Tibial nerve (tissue), 4 donors: ENCODE data around the gene ZFAND4. TPM values are rescaled to one million over a fixed set of nuclear protein-coding genes. Genes with fewer than 3 reads are reported as not detected.
"Not testable (repeated sequence)": the region's sequence is repeated elsewhere in the genome, so short reads cannot be mapped to it uniquely, and the experiment has no call there.

Source experiments
- DNase-seq, 2 donors: peaks; one replicate each; pipeline ENCODE4 v3.0.0-alpha.2; 2019; ENCODE audit warnings: low spot score in 2 of 2
- H3K27ac ChIP-seq, 4 donors: fragments of 200-600 bp; sonication (generic) in 3 of 4; one replicate each; pipeline ENCODE4 v1.5.1; 2017 to 2019; ENCODE audit warnings: mild to moderate bottlenecking in 1 of 4
- H3K27me3 ChIP-seq, 2 donors: fragments of 200-600 bp; sonication (generic) in 1 of 2; one replicate each; pipeline versions ENCODE4 v1.5.1 to v1.6.0; 2017 to 2019
- H3K36me3 ChIP-seq, 3 donors: fragments of 200-600 bp; sonication (generic); one replicate each; pipeline ENCODE4 v1.5.1; 2018 to 2019
- H3K4me1 ChIP-seq, 4 donors: fragments of 200-600 bp; sonication (generic) in 3 of 4; one replicate each; pipeline ENCODE4 v1.5.1; 2017 to 2019
- H3K4me3 ChIP-seq, 4 donors: fragments of 200-600 bp; sonication (generic) in 3 of 4; one replicate each; pipeline ENCODE4 v1.5.1; 2017 to 2019; ENCODE audit warnings: mild to moderate bottlenecking in 1 of 4, moderate library complexity in 1 of 4
- H3K9me3 ChIP-seq, 4 donors: fragments of 200-600 bp; sonication (generic) in 3 of 4; one replicate each; pipeline ENCODE4 v1.5.1; 2017 to 2019
- EP300 ChIP-seq, 2 donors: sonication (generic); formaldehyde crosslinking; IDR thresholded peaks; one replicate each; pipeline ENCODE4 v1.6.1; 2017; ENCODE audit warnings: antibody characterized with exemption in 2 of 2, mild to moderate bottlenecking in 1 of 2
- POLR2A ChIP-seq, 2 donors: fragments of 450-650 bp; IDR thresholded peaks; one replicate each; pipeline ENCODE4 v1.6.1; 2017; ENCODE audit warnings: antibody characterized with exemption in 2 of 2, mild to moderate bottlenecking in 2 of 2, moderate library complexity in 2 of 2
- whole genome bisulfite sequencing, 2 donors: methylation state at CpG; one replicate each; pipeline ENCODE4 v1.1.5; 2018; 5-methylcytosine and 5-hydroxymethylcytosine counted together
- total RNA-seq, 4 donors: library from RNA; depleted of rRNA; stranded (reverse); fragments of >200 nt; gene quantifications; one replicate each; pipeline ENCODE4 v1.1.0, GENCODE V29; 2016
- TF ChIP-seq, protein P1 (sequence below), 5 experiments: fragments of 200-600 bp in 3 of 5; fragments of 450-650 bp in 2 of 5; sonication (generic) in 3 of 5; IDR thresholded peaks; one replicate each; pipeline ENCODE4 v1.5.1; 2016 to 2019; ENCODE audit warnings: antibody characterized with exemption in 5 of 5, mild to moderate bottlenecking in 3 of 5, moderate library complexity in 2 of 5

Gene ZFAND4
- 10 to 100 TPM; 23.8 to 40.0 (median 32.1) TPM for total RNA-seq

DNA sequence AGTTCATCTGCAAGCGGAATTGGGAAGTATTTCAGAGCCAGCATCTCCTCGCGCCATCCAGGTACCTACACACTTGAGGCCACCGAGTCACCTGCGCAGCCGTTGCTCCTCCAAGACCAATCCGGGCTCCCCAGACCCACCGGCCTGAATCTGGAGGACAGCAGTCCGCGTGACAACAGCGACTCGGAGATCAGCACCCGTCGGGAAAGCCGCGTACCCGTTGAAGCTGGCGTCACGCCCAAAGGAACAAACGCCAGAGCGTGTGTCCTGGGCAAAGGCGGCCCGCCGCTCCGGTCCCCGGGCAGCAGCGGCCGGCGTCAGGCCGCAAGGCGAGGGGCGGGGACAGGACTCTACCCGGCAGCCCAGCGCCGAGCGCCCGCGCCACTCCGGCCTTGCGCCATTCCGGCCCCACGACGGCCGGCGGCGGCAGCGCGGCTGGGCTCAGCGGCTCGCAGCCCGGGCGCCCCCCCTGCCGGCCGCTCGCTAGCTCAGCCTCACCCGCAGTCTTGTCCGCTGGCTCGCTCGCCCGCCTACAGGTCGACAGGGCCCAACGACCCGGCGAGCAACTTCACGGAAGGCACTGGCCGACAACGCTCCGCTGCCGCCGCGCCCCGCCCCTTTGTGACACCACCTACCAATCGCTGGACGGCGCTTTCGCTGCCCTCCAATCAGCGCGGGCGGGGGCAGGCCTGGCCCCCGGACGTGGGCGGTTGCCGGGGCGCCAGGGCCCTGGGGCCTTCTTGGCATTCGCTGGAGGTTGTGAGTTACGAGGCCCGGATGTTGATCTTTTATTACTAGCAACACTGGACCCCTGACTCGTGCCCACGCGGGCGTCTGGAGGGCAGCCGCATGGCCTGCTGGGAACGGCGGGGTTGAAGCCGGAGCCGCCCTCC lies at the start of gene ZFAND4:
Gene ZFAND4, minus strand, starts transcription at position 592 of the 893 bp plus-strand sequence. CDS start 9,047 bp downstream, outside the sequence.
- Histone ChIP-seq H3K4me3 (peak within 1 kb of the TSS; percentile 61 to 87 (median 78)), H3K4me1 (peaks cover 0 to 17% (median 8%) of the 10 kb centered on the region in 4 donors), H3K27ac (peak within 1 kb of the TSS; percentile 50 to 91 (median 84)), H3K9me3 (no peaks in the 10 kb centered on the region), H3K27me3 (no peaks in the 10 kb centered on the region), H3K36me3 (no peaks in the 10 kb centered on the region)
- TF ChIP-seq, protein P1, sequence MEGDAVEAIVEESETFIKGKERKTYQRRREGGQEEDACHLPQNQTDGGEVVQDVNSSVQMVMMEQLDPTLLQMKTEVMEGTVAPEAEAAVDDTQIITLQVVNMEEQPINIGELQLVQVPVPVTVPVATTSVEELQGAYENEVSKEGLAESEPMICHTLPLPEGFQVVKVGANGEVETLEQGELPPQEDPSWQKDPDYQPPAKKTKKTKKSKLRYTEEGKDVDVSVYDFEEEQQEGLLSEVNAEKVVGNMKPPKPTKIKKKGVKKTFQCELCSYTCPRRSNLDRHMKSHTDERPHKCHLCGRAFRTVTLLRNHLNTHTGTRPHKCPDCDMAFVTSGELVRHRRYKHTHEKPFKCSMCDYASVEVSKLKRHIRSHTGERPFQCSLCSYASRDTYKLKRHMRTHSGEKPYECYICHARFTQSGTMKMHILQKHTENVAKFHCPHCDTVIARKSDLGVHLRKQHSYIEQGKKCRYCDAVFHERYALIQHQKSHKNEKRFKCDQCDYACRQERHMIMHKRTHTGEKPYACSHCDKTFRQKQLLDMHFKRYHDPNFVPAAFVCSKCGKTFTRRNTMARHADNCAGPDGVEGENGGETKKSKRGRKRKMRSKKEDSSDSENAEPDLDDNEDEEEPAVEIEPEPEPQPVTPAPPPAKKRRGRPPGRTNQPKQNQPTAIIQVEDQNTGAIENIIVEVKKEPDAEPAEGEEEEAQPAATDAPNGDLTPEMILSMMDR (IDR thresholded peaks at IDR 0.05) = peak; percentile 58 to 95 (median 80)
- TF ChIP-seq POLR2A (IDR thresholded peaks at IDR 0.05) (peak; percentile 54 to 78), EP300 (IDR thresholded peaks at IDR 0.05) (peak in 1 of 2 donors; percentile 77)
- peak; percentile 92 to 93 for DNase-seq
- 0 to 1% methylated on average over 14 to 72 of the region's 96 CpGs for WGBS, 2 donors

DNA sequence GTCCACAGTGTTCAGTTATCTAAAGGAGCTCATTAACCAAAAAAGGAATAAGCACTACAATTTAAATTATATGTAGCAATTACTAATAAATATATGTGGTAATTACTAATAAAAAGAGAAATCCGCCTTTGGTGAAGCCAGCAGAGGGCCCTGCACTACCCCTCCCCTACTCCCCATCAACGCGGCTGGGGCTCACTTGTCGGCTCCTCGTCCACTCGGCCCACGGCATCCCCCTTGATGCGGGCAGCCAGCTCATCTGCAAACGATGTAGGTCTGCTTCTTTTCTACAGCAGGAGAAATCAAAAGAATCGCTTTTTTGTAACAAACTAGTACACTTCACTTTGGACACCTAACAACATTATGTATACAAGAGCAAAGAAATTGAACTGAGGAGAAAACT lies 48.9 kb upstream of the ZFAND4 start:
- not testable (repeated sequence) for DNase-seq, H3K27ac ChIP-seq, H3K9me3 ChIP-seq, H3K36me3 ChIP-seq, H3K4me1 ChIP-seq, H3K27me3 ChIP-seq, H3K4me3 ChIP-seq
- 64 to 71% methylated on average over 10 of the region's 10 CpGs for WGBS, 2 donors

DNA sequence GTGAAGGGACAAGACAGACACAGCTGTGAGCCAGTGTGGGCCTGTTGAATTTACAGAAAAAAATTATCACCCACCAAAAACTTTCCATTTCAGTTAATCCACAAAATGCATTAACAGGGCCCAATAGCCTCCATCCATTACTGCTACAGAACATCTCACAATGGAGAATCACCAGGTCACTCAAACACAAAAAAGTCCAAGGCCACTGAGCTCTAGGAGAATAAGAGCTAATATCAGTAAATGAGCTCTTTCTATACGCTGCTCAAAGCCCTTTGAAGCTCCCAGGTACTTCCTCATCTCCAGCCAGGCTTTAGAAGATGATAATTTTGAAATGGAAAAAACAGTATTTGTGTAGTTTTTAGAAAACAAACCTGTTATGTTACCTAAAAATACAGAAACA lies 45.1 kb upstream of the ZFAND4 start:
- not testable (repeated sequence) for H3K4me1 ChIP-seq, H3K27ac ChIP-seq, H3K9me3 ChIP-seq, H3K4me3 ChIP-seq, H3K27me3 ChIP-seq, DNase-seq
- H3K36me3 ChIP-seq = peaks cover 0 to 13% (median 0%) of the 10 kb centered on the region in 3 donors
- 59 to 86% methylated on average over 1 of the region's 1 CpG for WGBS, 2 donors

DNA sequence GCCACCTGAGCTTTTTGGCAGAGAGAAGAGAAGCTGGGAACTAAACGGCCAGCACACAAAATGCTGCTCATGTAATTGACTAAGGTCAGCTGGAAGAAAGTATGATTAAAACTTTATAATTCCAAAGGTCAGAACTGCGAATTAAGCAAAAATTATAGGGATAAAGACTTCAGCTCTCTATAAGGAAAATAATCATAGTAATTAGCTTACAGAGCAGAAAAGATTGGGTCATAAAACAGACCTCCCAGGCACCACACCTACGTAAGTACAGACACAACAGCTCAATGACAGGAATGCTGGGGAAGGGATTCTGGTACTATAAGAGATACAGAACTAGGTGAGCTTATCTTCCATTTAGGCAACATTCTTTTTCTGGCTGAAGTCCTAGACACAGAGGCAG lies 44.5 kb upstream of the ZFAND4 start:
- not testable (repeated sequence) for H3K9me3 ChIP-seq, H3K27me3 ChIP-seq, H3K4me1 ChIP-seq, H3K4me3 ChIP-seq, DNase-seq, H3K27ac ChIP-seq
- peaks cover 0 to 13% (median 0%) of the 10 kb centered on the region in 3 donors for H3K36me3 ChIP-seq
- WGBS, 2 donors = 57 to 68% methylated on average over 3 of the region's 3 CpGs

DNA sequence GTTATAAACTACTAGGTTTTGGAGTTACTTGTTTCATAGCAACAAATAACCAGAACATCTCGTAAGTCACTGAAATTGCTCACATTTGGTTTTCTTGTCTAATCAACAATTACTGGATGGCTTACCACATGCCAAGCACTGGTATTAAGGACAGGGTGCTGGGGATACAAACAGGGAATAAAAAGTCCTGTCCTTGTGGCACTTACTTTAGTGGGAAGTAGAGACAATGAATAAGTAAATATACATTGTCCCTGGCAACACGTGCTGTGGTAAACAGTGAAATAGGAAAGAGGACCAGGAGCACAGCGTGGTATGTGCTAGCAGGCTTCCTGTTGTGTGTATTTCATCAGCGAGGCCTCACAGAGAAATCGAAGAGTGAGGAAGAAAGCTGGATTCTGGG lies 38.7 kb upstream of the ZFAND4 start:
- not testable (repeated sequence) for H3K9me3 ChIP-seq, H3K27ac ChIP-seq, H3K27me3 ChIP-seq, DNase-seq, H3K36me3 ChIP-seq, H3K4me3 ChIP-seq, H3K4me1 ChIP-seq
- WGBS, 2 donors = 66 to 77% methylated on average over 3 of the region's 5 CpGs

DNA sequence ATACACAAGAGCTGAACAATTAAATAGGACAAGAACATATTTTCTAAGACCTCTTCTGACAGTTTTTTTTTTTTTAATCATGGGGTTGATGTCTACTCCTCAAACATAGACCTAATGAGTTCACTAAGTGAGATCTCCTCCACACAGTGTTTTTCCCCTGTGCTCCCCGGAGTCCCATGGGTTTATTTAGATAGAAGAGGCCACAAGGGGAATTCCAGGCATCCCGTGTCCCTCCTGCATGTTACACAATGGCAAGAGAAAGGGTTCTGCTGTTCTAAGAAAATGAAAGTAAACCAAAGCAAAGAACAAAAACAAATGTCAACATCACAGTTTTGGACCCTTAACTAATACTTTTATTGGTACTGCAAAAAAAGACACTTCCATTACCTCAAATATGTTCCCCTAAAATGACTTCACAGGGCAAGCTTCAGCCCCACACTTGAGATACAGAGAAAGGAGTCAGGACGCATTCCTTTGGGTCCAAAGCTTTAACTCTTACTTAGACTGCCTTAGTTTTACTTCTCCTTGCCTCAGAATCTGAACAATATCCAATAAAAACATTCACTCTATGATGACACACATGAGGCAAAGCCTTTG lies 37.7 kb upstream of the ZFAND4 start:
- H3K27ac ChIP-seq, DNase-seq, H3K9me3 ChIP-seq, H3K4me3 ChIP-seq, H3K36me3 ChIP-seq, H3K27me3 ChIP-seq, H3K4me1 ChIP-seq: not testable (repeated sequence)
- 26% methylated on average over 3 of the region's 3 CpGs for WGBS, 2 donors

DNA sequence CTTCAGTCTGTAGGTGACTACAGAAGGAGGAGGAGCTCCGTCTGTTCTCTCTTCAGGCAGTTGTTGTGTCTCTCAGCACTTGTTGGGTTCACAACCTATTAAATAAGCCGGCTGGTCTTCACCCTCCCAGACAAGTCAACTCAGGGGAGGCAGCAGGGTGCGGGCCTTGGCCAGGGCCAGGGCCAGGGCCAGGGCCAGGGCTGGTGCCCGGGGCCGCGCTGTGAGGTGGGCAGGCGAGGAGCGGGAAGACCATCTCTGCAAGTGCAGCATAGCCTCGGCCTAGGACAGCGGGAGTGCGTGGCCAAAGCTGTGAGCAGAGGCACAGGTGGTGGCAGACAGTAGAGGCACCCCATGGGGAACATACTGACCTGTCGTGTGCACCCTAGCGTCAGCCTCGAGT lies 5.9 kb upstream of the ZFAND4 start:
- not testable (repeated sequence) for H3K9me3 ChIP-seq, H3K27me3 ChIP-seq, H3K4me1 ChIP-seq, DNase-seq, H3K4me3 ChIP-seq, H3K27ac ChIP-seq, H3K36me3 ChIP-seq
- WGBS, 2 donors = 87 to 92% methylated on average over 12 to 13 of the region's 14 CpGs

DNA sequence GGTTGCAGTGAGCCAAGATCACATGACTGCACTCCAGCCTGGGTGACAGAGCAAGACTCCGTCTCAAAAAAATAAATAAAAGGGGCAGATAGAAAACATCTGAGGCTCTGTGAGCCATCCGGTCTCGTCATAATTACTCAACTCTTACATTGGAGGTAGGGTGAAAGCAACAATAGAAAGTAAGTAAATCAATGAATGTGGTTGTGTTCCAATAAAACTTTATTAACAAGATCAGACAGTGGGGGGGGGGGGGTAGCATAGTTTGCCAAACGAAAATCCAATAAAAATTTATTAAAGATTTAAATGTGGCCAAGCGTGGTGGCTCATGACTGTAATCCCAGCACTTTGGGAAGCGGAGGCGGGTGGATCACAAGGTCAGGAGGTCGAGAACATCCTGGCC lies 2.8 kb upstream of the ZFAND4 start:
- TF ChIP-seq POLR2A (IDR thresholded peaks at IDR 0.05) (no peak), EP300 (IDR thresholded peaks at IDR 0.05) (no peak)
- TF ChIP-seq, protein P1 (IDR thresholded peaks at IDR 0.05) = no peak
- no peaks in the 10 kb centered on the region for H3K27me3 ChIP-seq
- 89 to 90% methylated on average over 8 of the region's 8 CpGs for whole genome bisulfite sequencing, 2 donors
- no peaks in the 10 kb centered on the region for H3K36me3 ChIP-seq
- H3K9me3 ChIP-seq = no peaks in the 10 kb centered on the region
- H3K27ac ChIP-seq = no peak overlapping the region
- DNase-seq = no peak
- H3K4me1 ChIP-seq = peaks cover 0 to 17% (median 8%) of the 10 kb centered on the region in 4 donors
- H3K4me3 ChIP-seq = no peak overlapping the region
